Neural cell (in vitro differentiated cells): ENCODE data around the gene GALNT8. TPM values are rescaled to one million over a fixed set of nuclear protein-coding genes. Genes with fewer than 3 reads are reported as not detected.

Experiments
- H2AFZ ChIP-seq: fragments of 200-600, 300-800 bp; sonication (generic), shearing (Covaris generic); 2 replicates; pipeline ENCODE4 v1.6.0; 2014; ENCODE audit warnings: low read depth, mild to moderate bottlenecking, antibody characterized with exemption, low read length, moderate library complexity
- H3F3A ChIP-seq: fragments of 200-600 bp; shearing (Covaris generic); 2 replicates; pipeline ENCODE4 v1.6.1; 2016; ENCODE audit warnings: mild to moderate bottlenecking, moderate library complexity, mixed read lengths, antibody characterized with exemption, low read length; ENCODE audit not compliant: insufficient read depth, poor library complexity, severe bottlenecking
- H3K27ac ChIP-seq: fragments of 200-600, 300-800 bp; sonication (generic), shearing (Covaris generic); 2 replicates; pipeline ENCODE4 v1.5.1; 2014; ENCODE audit warnings: mild to moderate bottlenecking, low read length, moderate library complexity
- H3K27me3 ChIP-seq: fragments of 300-800, 200-600 bp; sonication (generic), shearing (Covaris generic); 2 replicates; pipeline ENCODE4 v1.6.0; 2014; ENCODE audit warnings: mild to moderate bottlenecking, low read depth, low read length, moderate library complexity; ENCODE audit not compliant: insufficient read depth
- H3K36me3 ChIP-seq: fragments of 300-800, 200-600 bp; sonication (generic), shearing (Covaris generic); 2 replicates; pipeline ENCODE4 v1.5.1; 2014; ENCODE audit warnings: mild to moderate bottlenecking, antibody characterized with exemption, low read length, moderate library complexity; ENCODE audit not compliant: insufficient read depth
- H3K4me2 ChIP-seq: fragments of 300-800, 200-600 bp; sonication (generic), shearing (Covaris generic); 2 replicates; pipeline ENCODE4 v1.6.0; 2014; ENCODE audit warnings: mild to moderate bottlenecking, low read length
- H3K4me3 ChIP-seq: fragments of 300-800, 200-600 bp; sonication (generic), shearing (Covaris generic); 2 replicates; pipeline ENCODE4 v1.5.1; 2014; ENCODE audit warnings: mild to moderate bottlenecking, low read length, moderate library complexity
- H3K79me2 ChIP-seq: fragments of 200-600 bp; shearing (Covaris generic); replicated peaks from 2 replicates; pipeline ENCODE4 v1.6.0; 2014; ENCODE audit warnings: mild to moderate bottlenecking, low read length, moderate library complexity; ENCODE audit not compliant: insufficient read depth
- H3K9ac ChIP-seq: fragments of 300-800, 200-600 bp; sonication (generic), shearing (Covaris generic); 2 replicates; pipeline ENCODE4 v1.6.1; 2016; ENCODE audit warnings: mild to moderate bottlenecking, low read length, mixed read lengths
- H3K9me2 ChIP-seq: fragments of 200-600 bp; shearing (Covaris generic); 2 replicates; pipeline ENCODE4 v1.6.1; 2016; ENCODE audit warnings: mild to moderate bottlenecking, low read length, mixed read lengths; ENCODE audit not compliant: insufficient read depth
- H3K9me3 ChIP-seq: fragments of 200-600, 300-800 bp; sonication (generic), shearing (Covaris generic); 2 replicates; pipeline ENCODE4 v1.6.1; 2016; ENCODE audit warnings: mild to moderate bottlenecking, mixed run types, low read length, moderate library complexity, mixed read lengths
- H4K20me1 ChIP-seq: fragments of 200-600 bp; shearing (Covaris generic); 2 replicates; pipeline ENCODE4 v1.6.1; 2016; ENCODE audit warnings: mild to moderate bottlenecking, mixed run types; ENCODE audit not compliant: insufficient read depth
- EP300 ChIP-seq: fragments of 450-650 bp; conservative IDR thresholded peaks from 2 replicates; pipeline ENCODE4 v1.6.1; 2014; ENCODE audit warnings: antibody characterized with exemption, mild to moderate bottlenecking, moderate library complexity; ENCODE audit not compliant: poor library complexity, severe bottlenecking
- EZH2 ChIP-seq: fragments of 200-600, 300-800 bp; shearing (Covaris generic), sonication (generic); IDR thresholded peaks from 2 replicates; pipeline ENCODE4 v1.6.1; 2014; ENCODE audit warnings: antibody characterized with exemption, low read length, borderline replicate concordance, mild to moderate bottlenecking; ENCODE audit not compliant: insufficient read depth, poor library complexity, severe bottlenecking
- MXI1 ChIP-seq: fragments of 450-650 bp; conservative IDR thresholded peaks from 2 replicates; pipeline ENCODE4 v1.6.1; 2014; ENCODE audit warnings: antibody characterized with exemption, mild to moderate bottlenecking; ENCODE audit not compliant: poor library complexity, severe bottlenecking
- POLR2AphosphoS5 ChIP-seq: IDR thresholded peaks from 2 replicates; pipeline ENCODE4 v1.6.1; 2012
- RAD21 ChIP-seq: fragments of 450-650 bp; conservative IDR thresholded peaks from 2 replicates; pipeline ENCODE4 v1.6.1; 2014; ENCODE audit warnings: antibody characterized with exemption, mild to moderate bottlenecking, moderate library complexity
- SMC3 ChIP-seq: fragments of 450-650 bp; conservative IDR thresholded peaks from 2 replicates; pipeline ENCODE4 v1.6.1; 2014; ENCODE audit warnings: antibody characterized with exemption, mild to moderate bottlenecking, moderate library complexity; ENCODE audit not compliant: poor library complexity
- TAF1 ChIP-seq: IDR thresholded peaks from 2 replicates; pipeline ENCODE4 v1.6.1; 2012; ENCODE audit warnings: low read depth
- polyA plus RNA-seq: library from polyadenylated mRNA; depleted of rRNA; stranded (reverse); fragments of >200 nt; gene quantifications from 2 replicates; pipeline ENCODE4 v1.2.3, GENCODE V29; 2014
- TF ChIP-seq, protein P1 (sequence below): fragments of 450-650 bp; IDR thresholded peaks from 2 replicates; pipeline ENCODE4 v1.5.1; 2014; ENCODE audit warnings: antibody characterized with exemption, mild to moderate bottlenecking, moderate library complexity; ENCODE audit not compliant: poor library complexity, severe bottlenecking
- TF ChIP-seq, protein P2 (sequence below): IDR thresholded peaks from 2 replicates; pipeline ENCODE4 v1.6.1; 2012; ENCODE audit warnings: borderline replicate concordance

GALNT8 gene
- polyA plus RNA-seq, 1 donor from 2014 or later: 25.8 TPM

GRCh38 chr12:4690760-4691159 is 29.4 kb upstream of the GALNT8 start:
- H2AFZ ChIP-seq: no peak overlapping the region
- H3K4me2 ChIP-seq: no peak overlapping the region
- H3K9ac ChIP-seq: no peak overlapping the region
- no peak overlapping the region for H3K27ac ChIP-seq
- no peaks in the 10 kb centered on the region for H3K9me3 ChIP-seq
- no peaks in the 10 kb centered on the region for H3F3A ChIP-seq
- no peak for TF ChIP-seq TAF1
- TF ChIP-seq POLR2AphosphoS5: no peak
- no peak for TF ChIP-seq MXI1
- no peak for TF ChIP-seq RAD21
- no peak for TF ChIP-seq EP300
- TF ChIP-seq, protein P1, sequence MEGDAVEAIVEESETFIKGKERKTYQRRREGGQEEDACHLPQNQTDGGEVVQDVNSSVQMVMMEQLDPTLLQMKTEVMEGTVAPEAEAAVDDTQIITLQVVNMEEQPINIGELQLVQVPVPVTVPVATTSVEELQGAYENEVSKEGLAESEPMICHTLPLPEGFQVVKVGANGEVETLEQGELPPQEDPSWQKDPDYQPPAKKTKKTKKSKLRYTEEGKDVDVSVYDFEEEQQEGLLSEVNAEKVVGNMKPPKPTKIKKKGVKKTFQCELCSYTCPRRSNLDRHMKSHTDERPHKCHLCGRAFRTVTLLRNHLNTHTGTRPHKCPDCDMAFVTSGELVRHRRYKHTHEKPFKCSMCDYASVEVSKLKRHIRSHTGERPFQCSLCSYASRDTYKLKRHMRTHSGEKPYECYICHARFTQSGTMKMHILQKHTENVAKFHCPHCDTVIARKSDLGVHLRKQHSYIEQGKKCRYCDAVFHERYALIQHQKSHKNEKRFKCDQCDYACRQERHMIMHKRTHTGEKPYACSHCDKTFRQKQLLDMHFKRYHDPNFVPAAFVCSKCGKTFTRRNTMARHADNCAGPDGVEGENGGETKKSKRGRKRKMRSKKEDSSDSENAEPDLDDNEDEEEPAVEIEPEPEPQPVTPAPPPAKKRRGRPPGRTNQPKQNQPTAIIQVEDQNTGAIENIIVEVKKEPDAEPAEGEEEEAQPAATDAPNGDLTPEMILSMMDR: no peak
- TF ChIP-seq, protein P2, sequence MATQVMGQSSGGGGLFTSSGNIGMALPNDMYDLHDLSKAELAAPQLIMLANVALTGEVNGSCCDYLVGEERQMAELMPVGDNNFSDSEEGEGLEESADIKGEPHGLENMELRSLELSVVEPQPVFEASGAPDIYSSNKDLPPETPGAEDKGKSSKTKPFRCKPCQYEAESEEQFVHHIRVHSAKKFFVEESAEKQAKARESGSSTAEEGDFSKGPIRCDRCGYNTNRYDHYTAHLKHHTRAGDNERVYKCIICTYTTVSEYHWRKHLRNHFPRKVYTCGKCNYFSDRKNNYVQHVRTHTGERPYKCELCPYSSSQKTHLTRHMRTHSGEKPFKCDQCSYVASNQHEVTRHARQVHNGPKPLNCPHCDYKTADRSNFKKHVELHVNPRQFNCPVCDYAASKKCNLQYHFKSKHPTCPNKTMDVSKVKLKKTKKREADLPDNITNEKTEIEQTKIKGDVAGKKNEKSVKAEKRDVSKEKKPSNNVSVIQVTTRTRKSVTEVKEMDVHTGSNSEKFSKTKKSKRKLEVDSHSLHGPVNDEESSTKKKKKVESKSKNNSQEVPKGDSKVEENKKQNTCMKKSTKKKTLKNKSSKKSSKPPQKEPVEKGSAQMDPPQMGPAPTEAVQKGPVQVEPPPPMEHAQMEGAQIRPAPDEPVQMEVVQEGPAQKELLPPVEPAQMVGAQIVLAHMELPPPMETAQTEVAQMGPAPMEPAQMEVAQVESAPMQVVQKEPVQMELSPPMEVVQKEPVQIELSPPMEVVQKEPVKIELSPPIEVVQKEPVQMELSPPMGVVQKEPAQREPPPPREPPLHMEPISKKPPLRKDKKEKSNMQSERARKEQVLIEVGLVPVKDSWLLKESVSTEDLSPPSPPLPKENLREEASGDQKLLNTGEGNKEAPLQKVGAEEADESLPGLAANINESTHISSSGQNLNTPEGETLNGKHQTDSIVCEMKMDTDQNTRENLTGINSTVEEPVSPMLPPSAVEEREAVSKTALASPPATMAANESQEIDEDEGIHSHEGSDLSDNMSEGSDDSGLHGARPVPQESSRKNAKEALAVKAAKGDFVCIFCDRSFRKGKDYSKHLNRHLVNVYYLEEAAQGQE: no peak
- TF ChIP-seq EZH2: no peak
- TF ChIP-seq SMC3: no peak
- H3K27me3 ChIP-seq: no peaks in the 10 kb centered on the region
- H3K9me2 ChIP-seq: no peaks in the 10 kb centered on the region
- no peak overlapping the region for H3K4me3 ChIP-seq
- no peaks in the 10 kb centered on the region for H3K36me3 ChIP-seq
- H3K79me2 ChIP-seq: no peaks in the 10 kb centered on the region
- no peaks in the 10 kb centered on the region for H4K20me1 ChIP-seq

GRCh38 chr12:4700621-4701026 is 19.6 kb upstream of the GALNT8 start:
- Histone ChIP-seq H2AFZ (no peak overlapping the region), H3K79me2 (no peaks in the 10 kb centered on the region), H3K9ac (no peak overlapping the region), H3K4me2 (no peak overlapping the region), H4K20me1 (no peaks in the 10 kb centered on the region), H3K27ac (no peak overlapping the region), H3K9me2 (no peaks in the 10 kb centered on the region), H3K36me3 (no peaks in the 10 kb centered on the region), H3K4me3 (no peak overlapping the region), H3K27me3 (no peaks in the 10 kb centered on the region), H3K9me3 (no peaks in the 10 kb centered on the region), H3F3A (no peaks in the 10 kb centered on the region)
- TF ChIP-seq RAD21: no peak
- no peak for TF ChIP-seq POLR2AphosphoS5
- TF ChIP-seq EP300: no peak
- no peak for TF ChIP-seq SMC3
- TF ChIP-seq, protein P2: no peak
- TF ChIP-seq, protein P1: no peak
- TF ChIP-seq EZH2: no peak
- TF ChIP-seq MXI1: no peak
- no peak for TF ChIP-seq TAF1
